Measurements from ENCODE around the gene EDIL3.

GRCh38 chr5:83964271-83964670 lies 420.4 kb downstream of the EDIL3 start:
- TF ChIP-seq CTCF (IDR thresholded peaks at IDR 0.05) (no peak), POLR2A (IDR thresholded peaks at IDR 0.05) (no peak)

Data from upper lobe of left lung (tissue), 4 donors.